NB4 (cell line): Measurements from ENCODE around the gene TMEM178B.

ENCODE experiments used
- CTCF ChIP-seq: IDR thresholded peaks from one replicate; pipeline ENCODE4 v1.5.1; 2012; ENCODE audit warnings: low read depth, low read length
- MAX ChIP-seq: IDR thresholded peaks from 2 replicates; pipeline ENCODE4 v1.6.1; 2011; ENCODE audit warnings: low read depth, low read length
- POLR2A ChIP-seq: IDR thresholded peaks from 2 replicates; pipeline ENCODE4 v1.6.1; 2011; ENCODE audit warnings: mild to moderate bottlenecking; ENCODE audit not compliant: insufficient read length; ENCODE audit errors: extremely low read depth

- TF ChIP-seq CTCF = no peak
- no peak for TF ChIP-seq POLR2A
- TF ChIP-seq MAX = no peak
Observed at GRCh38 chr7:141113131-141113530, 39.3 kb downstream of the TMEM178B start.
